Measurements from ENCODE around the gene CUL9.

The CUL9 gene

GRCh38 chr6:43146261-43146660 lies 35.7 kb upstream of the CUL9 start:
- TF ChIP-seq, protein P1, sequence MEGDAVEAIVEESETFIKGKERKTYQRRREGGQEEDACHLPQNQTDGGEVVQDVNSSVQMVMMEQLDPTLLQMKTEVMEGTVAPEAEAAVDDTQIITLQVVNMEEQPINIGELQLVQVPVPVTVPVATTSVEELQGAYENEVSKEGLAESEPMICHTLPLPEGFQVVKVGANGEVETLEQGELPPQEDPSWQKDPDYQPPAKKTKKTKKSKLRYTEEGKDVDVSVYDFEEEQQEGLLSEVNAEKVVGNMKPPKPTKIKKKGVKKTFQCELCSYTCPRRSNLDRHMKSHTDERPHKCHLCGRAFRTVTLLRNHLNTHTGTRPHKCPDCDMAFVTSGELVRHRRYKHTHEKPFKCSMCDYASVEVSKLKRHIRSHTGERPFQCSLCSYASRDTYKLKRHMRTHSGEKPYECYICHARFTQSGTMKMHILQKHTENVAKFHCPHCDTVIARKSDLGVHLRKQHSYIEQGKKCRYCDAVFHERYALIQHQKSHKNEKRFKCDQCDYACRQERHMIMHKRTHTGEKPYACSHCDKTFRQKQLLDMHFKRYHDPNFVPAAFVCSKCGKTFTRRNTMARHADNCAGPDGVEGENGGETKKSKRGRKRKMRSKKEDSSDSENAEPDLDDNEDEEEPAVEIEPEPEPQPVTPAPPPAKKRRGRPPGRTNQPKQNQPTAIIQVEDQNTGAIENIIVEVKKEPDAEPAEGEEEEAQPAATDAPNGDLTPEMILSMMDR (IDR thresholded peaks at IDR 0.05; ENCODE audit: extremely low read depth, missing control alignments) = no peak

DNA sequence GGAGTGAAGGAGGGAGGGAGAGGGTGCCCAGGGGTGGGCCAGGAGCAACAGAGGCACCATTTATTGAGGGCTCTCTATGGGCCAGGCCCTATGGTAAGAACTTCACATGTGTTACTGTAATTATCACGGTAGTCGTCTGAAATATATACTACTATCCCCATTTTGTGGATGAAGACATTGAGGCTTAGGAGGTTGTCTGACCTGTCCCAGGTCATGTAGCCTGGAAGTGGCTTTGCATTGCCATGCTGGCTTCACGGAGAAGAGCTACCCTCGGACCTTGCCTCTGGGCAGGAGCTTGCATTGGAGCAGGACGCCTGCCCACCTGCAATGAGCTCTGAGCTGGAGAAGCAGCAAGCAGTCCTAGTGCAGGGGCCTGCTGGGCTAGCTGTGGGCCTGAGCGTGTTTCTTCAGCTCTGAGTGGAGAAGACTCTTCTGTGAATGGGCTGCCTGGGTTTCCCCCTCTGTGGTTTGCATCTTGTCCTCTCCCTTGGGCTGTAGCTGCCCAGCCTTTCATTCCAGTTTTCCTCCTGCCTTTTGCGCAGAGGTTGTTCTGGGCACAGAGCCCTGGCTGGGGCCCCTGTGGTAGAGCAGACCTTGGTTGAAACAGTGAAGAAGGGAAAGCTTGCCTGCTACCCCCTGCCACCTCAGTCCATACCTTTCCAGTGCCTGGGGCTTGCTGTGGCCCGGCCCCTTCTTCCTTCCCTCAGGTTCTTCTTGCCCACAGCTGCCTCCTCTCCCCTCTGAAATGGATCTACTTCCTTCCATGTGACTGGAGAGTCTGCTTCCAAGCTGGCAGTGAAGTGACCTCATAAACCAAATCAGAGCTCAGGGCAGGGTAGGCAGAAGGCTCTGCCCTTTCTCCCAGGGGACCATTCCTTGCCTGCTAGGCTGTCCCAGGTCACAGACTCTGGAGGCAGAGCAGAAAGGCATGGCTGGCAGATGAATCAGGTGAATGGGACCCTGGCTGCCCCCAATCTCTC lies 35.0 kb upstream of the CUL9 start:
- TF ChIP-seq, protein P1 (IDR thresholded peaks at IDR 0.05; ENCODE audit: extremely low read depth, missing control alignments) = no peak
- no peak for DNase-seq (ENCODE audit: low spot score)

More at GRCh38 chr6:43146261-43146660, 35.7 kb upstream of the CUL9 start:
- DNase-seq (ENCODE audit: low spot score) = no peak

GRCh38 chr6:43147691-43148477 lies 34.1 kb upstream of the CUL9 start:
- no peak for DNase-seq (ENCODE audit: low spot score)
- TF ChIP-seq, protein P1 (IDR thresholded peaks at IDR 0.05; ENCODE audit: extremely low read depth, missing control alignments) = no peak

GRCh38 chr6:43149265-43149664 lies 32.7 kb upstream of the CUL9 start:
- TF ChIP-seq, protein P1 (IDR thresholded peaks at IDR 0.05; ENCODE audit: extremely low read depth, missing control alignments) = no peak
- no peak for DNase-seq (ENCODE audit: low spot score)

GRCh38 chr6:43150051-43150751 lies 31.8 kb upstream of the CUL9 start:
- no peak for DNase-seq (ENCODE audit: low spot score)
- TF ChIP-seq, protein P1 (IDR thresholded peaks at IDR 0.05; ENCODE audit: extremely low read depth, missing control alignments) = no peak

DNA sequence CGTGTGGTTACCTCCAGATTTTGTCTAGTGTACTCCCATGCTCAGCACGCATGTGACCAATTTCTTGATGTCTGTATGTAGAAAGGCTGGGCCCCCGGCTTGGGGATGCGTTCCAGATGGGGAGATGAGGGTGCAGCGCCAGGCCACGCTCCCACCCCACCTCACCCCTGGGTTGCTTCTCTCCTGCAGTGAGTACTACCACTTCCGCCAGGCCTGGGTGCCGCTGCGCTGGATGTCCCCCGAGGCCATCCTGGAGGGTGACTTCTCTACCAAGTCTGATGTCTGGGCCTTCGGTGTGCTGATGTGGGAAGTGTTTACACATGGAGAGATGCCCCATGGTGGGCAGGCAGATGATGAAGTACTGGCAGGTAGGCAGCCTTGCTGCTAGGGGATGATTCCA lies 22.4 kb upstream of the CUL9 start:
- TF ChIP-seq, protein P1 (IDR thresholded peaks at IDR 0.05; ENCODE audit: extremely low read depth, missing control alignments) = no peak
- no peak for DNase-seq (ENCODE audit: low spot score)

Measured in GM20000 (cell line).